ENCODE data around the gene DISC1. TPM values are rescaled to one million over a fixed set of nuclear protein-coding genes. Genes with fewer than 3 reads are reported as not detected.
"Not testable (repeated sequence)": the region's sequence is repeated elsewhere in the genome, so short reads cannot be mapped to it uniquely, and the experiment has no call there.

The DISC1 gene
- total and polyA plus RNA-seq, 5 donors = 2.3 to 7.4 (median 4.6) TPM

- WGBS = 96% methylated on average over 1 of the region's 1 CpG
- H3K9me3 ChIP-seq (ENCODE audit: control insufficient read depth, low read length); intact Hi-C loops (cut with DNase I); DNase-seq; ATAC-seq; H3K27me3 ChIP-seq (ENCODE audit: control insufficient read depth, insufficient read depth); H3K27ac ChIP-seq (ENCODE audit: low read length); H3K4me3 ChIP-seq (ENCODE audit: low read length); H3K4me1 ChIP-seq (ENCODE audit: control insufficient read depth, insufficient read depth, low read length): not testable (repeated sequence)
Observed at GRCh38 chr1:231593264-231593663, 33.3 kb upstream of the DISC1 start.

GRCh38 chr1:231594123-231594522 is 32.5 kb upstream of the DISC1 start:
- WGBS = 53% methylated on average over 2 of the region's 2 CpGs
- H3K27ac ChIP-seq (ENCODE audit: low read length) = no peak overlapping the region
- H3K9me3 ChIP-seq (ENCODE audit: control insufficient read depth, low read length) = no peaks in the 10 kb centered on the region

GRCh38 chr1:231594749-231595148 is 31.8 kb upstream of the DISC1 start:
- no peaks in the 10 kb centered on the region for H3K4me1 ChIP-seq (ENCODE audit: control insufficient read depth, insufficient read depth, low read length)
- DNase-seq = no peak

More at GRCh38 chr1:231594123-231594522, 32.5 kb upstream of the DISC1 start:
- no peak for DNase-seq
- intact Hi-C loops (cut with DNase I) = no loop called here
- no peaks in the 10 kb centered on the region for H3K27me3 ChIP-seq (ENCODE audit: control insufficient read depth, insufficient read depth)
- no peak for ATAC-seq
- no peaks in the 10 kb centered on the region for H3K4me1 ChIP-seq (ENCODE audit: control insufficient read depth, insufficient read depth, low read length)
- no peak overlapping the region for H3K4me3 ChIP-seq (ENCODE audit: low read length)

DNA sequence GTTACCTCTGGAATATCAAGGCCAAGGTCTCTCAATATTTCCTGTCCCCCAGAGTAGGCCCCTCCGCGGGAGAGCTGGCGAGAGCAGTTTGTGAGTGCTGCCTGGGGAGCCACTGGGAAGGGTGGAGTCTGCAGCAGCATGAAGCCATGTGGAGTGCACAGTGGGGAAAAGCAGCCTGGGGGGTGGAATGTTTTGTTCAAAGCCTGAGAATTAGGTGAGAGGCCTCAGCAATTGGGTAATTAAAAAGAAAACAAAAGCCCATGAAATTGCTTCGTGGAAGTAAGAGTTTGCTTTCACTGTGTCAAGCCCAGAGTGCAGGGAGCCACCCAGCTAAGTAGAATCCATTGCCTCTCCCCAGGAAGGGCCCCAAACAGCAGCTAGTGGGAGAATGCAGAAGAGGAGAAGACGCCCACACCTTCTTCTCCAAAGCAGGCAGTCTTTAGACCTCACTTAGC is 30.2 kb upstream of the DISC1 start:
- H3K27ac ChIP-seq (ENCODE audit: low read length) = no peak overlapping the region

More at GRCh38 chr1:231594749-231595148, 31.8 kb upstream of the DISC1 start:
- no peaks in the 10 kb centered on the region for H3K9me3 ChIP-seq (ENCODE audit: control insufficient read depth, low read length)
- intact Hi-C loops (cut with DNase I) = no loop called here
- no peak overlapping the region for H3K4me3 ChIP-seq (ENCODE audit: low read length)
- no peak overlapping the region for H3K27ac ChIP-seq (ENCODE audit: low read length)
- no peak for ATAC-seq
- no peaks in the 10 kb centered on the region for H3K27me3 ChIP-seq (ENCODE audit: control insufficient read depth, insufficient read depth)
- WGBS = 81% methylated on average over 4 of the region's 4 CpGs

DNA sequence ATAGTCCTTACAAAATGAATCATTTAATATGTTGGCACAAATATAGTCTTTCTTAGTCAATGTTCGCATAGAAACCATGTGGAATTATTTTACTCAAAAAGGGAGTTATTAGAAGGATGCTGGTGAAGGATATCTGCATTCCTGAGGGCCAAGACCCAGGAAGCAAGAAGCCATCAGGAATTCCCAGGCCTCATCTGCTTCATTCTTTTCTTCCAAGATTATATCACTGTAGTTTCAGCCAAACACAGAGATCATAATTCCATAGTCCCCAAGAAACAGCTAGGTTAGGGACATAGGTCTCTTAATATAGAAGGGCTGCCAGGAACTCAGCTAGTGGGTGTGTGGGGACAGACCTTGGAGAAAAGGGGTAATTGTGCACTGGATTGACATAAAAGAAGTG is 28.6 kb upstream of the DISC1 start:
- H3K4me1 ChIP-seq (ENCODE audit: control insufficient read depth, insufficient read depth, low read length) = peaks cover 2% of the 10 kb centered on the region
- no peak for ATAC-seq
- H3K4me3 ChIP-seq (ENCODE audit: low read length) = no peak overlapping the region
- no peak overlapping the region for H3K27ac ChIP-seq (ENCODE audit: low read length)
- intact Hi-C loops (cut with DNase I) = no loop called here
- H3K27me3 ChIP-seq (ENCODE audit: control insufficient read depth, insufficient read depth) = no peaks in the 10 kb centered on the region
- 81% methylated on average over 1 of the region's 1 CpG for WGBS
- no peaks in the 10 kb centered on the region for H3K9me3 ChIP-seq (ENCODE audit: control insufficient read depth, low read length)
- no peak for DNase-seq

More for the DNA sequence above, 30.2 kb upstream of the DISC1 start:
- Histone ChIP-seq H3K9me3 (ENCODE audit: control insufficient read depth, low read length) (no peaks in the 10 kb centered on the region), H3K27me3 (ENCODE audit: control insufficient read depth, insufficient read depth) (no peaks in the 10 kb centered on the region), H3K4me1 (ENCODE audit: control insufficient read depth, insufficient read depth, low read length) (no peaks in the 10 kb centered on the region), H3K4me3 (ENCODE audit: low read length) (no peak overlapping the region)
- ATAC-seq (no peak), DNase-seq (peak in 1 of 3 donors; percentile 36)
- WGBS = 51% methylated on average over 5 of the region's 5 CpGs
- intact Hi-C loops (cut with DNase I) = no loop called here

DNA sequence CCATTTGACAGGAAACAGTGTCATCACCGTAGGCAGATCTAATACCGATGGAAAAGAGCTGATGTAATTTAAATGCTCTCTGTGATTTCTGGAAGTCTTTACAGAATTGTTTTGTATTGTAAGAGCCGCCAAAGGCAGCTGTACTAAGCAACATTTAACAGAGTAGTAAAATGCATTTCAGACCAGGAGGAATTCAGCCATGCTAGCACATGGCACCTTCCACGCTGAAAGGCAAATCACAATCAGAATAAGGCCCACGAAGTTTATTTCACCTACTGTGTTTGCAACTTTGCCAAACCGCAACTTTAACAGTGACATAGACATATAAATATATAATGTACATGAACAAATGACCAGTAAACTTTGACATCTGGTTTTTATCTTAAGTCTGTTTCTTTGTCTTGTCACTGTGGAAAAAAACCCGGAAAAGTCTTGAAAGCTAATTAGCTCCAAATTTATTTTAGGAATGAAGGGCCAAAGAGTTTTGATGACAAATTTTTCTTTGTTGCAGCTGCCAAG is 26.1 kb upstream of the DISC1 start:
- ATAC-seq (no peak), DNase-seq (no peak)
- 34% methylated on average over 7 of the region's 7 CpGs for WGBS
- no peak overlapping the region for H3K4me3 ChIP-seq (ENCODE audit: low read length)
- H3K27ac ChIP-seq (ENCODE audit: low read length) = peak overlapping the region; percentile 20
- H3K9me3 ChIP-seq (ENCODE audit: control insufficient read depth, low read length) = no peaks in the 10 kb centered on the region
- H3K27me3 ChIP-seq (ENCODE audit: control insufficient read depth, insufficient read depth) = no peaks in the 10 kb centered on the region
- intact Hi-C loops (cut with DNase I) = loop anchor here in 2 of 4 donors (5.0 kb wide), 2 partner anchors 238 to 248 kb away; no protein-coding TSS in a partner anchor
- H3K4me1 ChIP-seq (ENCODE audit: control insufficient read depth, insufficient read depth, low read length) = peaks cover 2% of the 10 kb centered on the region

DNA sequence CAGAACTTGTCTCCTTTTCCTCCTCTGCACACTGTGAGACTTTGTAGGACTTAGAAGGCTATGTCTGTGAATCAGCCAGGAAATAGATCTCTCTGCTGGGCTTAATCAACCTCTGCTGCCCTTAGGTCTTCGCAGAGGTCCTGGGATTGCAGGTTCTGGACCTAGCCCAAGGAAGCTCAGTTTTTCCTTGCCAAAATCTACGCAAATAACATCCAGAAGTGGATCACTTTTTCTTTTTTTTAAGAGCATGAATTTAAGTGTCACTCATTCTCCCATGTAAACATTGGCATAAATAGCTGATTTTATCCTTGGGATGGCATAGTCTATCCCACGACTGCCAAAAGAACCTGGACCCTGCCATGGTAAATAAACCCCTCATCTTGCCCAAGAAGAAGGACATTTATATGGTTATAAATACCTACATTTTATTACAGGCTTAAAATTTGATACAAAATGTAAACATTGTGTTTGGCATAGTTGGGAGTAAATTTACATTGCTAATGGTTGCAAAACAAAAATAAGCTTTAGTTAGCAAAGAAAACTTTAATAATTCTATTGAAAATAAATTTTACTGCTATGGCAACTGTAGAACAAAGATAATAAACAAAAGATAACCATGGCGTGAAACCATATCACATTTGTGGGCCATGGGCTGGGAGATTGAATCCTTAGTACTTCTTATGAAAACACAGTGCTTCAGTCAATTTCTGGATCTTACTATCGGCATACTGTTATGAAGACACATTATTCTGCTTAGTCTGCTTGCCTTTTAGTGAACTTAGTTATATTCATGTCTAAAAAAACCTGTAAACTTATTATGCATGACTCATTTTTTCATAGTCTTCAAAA is 24.5 kb upstream of the DISC1 start:
- DNase-seq = no peak
- intact Hi-C loops (cut with DNase I) = loop anchor here in 2 of 4 donors (5.0 kb wide), 2 partner anchors 240 to 250 kb away; no protein-coding TSS in a partner anchor
- Histone ChIP-seq H3K27ac (ENCODE audit: low read length) (peak overlapping the region; percentile 27), H3K4me3 (ENCODE audit: low read length) (no peak overlapping the region), H3K9me3 (ENCODE audit: control insufficient read depth, low read length) (no peaks in the 10 kb centered on the region), H3K4me1 (ENCODE audit: control insufficient read depth, insufficient read depth, low read length) (peaks cover 2% of the 10 kb centered on the region), H3K27me3 (ENCODE audit: control insufficient read depth, insufficient read depth) (no peaks in the 10 kb centered on the region)
- ATAC-seq = peak in 1 of 2 donors; percentile 82
- WGBS = 47% methylated on average over 5 of the region's 5 CpGs

- Histone ChIP-seq H3K4me3 (ENCODE audit: low read length) (no peak overlapping the region), H3K4me1 (ENCODE audit: control insufficient read depth, insufficient read depth, low read length) (peaks cover 2% of the 10 kb centered on the region), H3K27ac (ENCODE audit: low read length) (no peak overlapping the region), H3K9me3 (ENCODE audit: control insufficient read depth, low read length) (no peaks in the 10 kb centered on the region), H3K27me3 (ENCODE audit: control insufficient read depth, insufficient read depth) (no peaks in the 10 kb centered on the region)
- intact Hi-C loops (cut with DNase I) = loop anchor here in 2 of 4 donors (5.0 kb wide), 2 partner anchors 240 to 250 kb away; no protein-coding TSS in a partner anchor
- DNase-seq (no peak), ATAC-seq (no peak)
- 87% methylated on average over 4 of the region's 4 CpGs for WGBS
Observed at GRCh38 chr1:231602673-231602984, 24.0 kb upstream of the DISC1 start.

- Histone ChIP-seq H3K4me3 (ENCODE audit: low read length) (peak overlapping the region; percentile 83), H3K27ac (ENCODE audit: low read length) (no peak overlapping the region), H3K27me3 (ENCODE audit: control insufficient read depth, insufficient read depth) (no peaks in the 10 kb centered on the region), H3K4me1 (ENCODE audit: control insufficient read depth, insufficient read depth, low read length) (peaks cover 2% of the 10 kb centered on the region), H3K9me3 (ENCODE audit: control insufficient read depth, low read length) (no peaks in the 10 kb centered on the region)
- DNase-seq (peak in 2 of 3 donors; percentile 17 to 42), ATAC-seq (peak; percentile 40 to 72)
- WGBS = 32% methylated on average over 8 of the region's 8 CpGs
- intact Hi-C loops (cut with DNase I) = loop anchor here in 2 of 4 donors (5.0 kb wide), 2 partner anchors 241 to 251 kb away; no protein-coding TSS in a partner anchor
Observed at GRCh38 chr1:231603598-231604275, 22.9 kb upstream of the DISC1 start.

- H3K27ac ChIP-seq (ENCODE audit: low read length) = no peak overlapping the region
- peaks cover 2% of the 10 kb centered on the region for H3K4me1 ChIP-seq (ENCODE audit: control insufficient read depth, insufficient read depth, low read length)
- intact Hi-C loops (cut with DNase I) = loop anchor here in 2 of 4 donors (5.0 kb wide), 2 partner anchors 242 to 252 kb away; no protein-coding TSS in a partner anchor
- ATAC-seq (no peak), DNase-seq (no peak)
- no peak overlapping the region for H3K4me3 ChIP-seq (ENCODE audit: low read length)
- H3K9me3 ChIP-seq (ENCODE audit: control insufficient read depth, low read length) = no peaks in the 10 kb centered on the region
- H3K27me3 ChIP-seq (ENCODE audit: control insufficient read depth, insufficient read depth) = no peaks in the 10 kb centered on the region
- 63% methylated on average over 2 of the region's 2 CpGs for WGBS
Observed at GRCh38 chr1:231604276-231604621, 22.3 kb upstream of the DISC1 start.

Data from right cardiac atrium (tissue), 5 donors.